Uterus (tissue), 2 donors: ENCODE measurements around the gene TEX11.

ENCODE experiments used
- POLR2A ChIP-seq, 2 donors: fragments of 450-650 bp; IDR thresholded peaks; one replicate each; pipeline ENCODE4 v1.6.1; 2016; ENCODE audit warnings: antibody characterized with exemption in 2 of 2, mild to moderate bottlenecking in 1 of 2, moderate library complexity in 1 of 2
- TF ChIP-seq, protein P1 (sequence below), 4 experiments: fragments of 200-600 bp in 2 of 4; fragments of 450-650 bp in 2 of 4; sonication (generic) in 2 of 4; IDR thresholded peaks; one replicate each; pipeline ENCODE4 v1.5.1; 2016 to 2019; ENCODE audit warnings: antibody characterized with exemption in 4 of 4, mild to moderate bottlenecking in 2 of 4, moderate library complexity in 1 of 4

DNA sequence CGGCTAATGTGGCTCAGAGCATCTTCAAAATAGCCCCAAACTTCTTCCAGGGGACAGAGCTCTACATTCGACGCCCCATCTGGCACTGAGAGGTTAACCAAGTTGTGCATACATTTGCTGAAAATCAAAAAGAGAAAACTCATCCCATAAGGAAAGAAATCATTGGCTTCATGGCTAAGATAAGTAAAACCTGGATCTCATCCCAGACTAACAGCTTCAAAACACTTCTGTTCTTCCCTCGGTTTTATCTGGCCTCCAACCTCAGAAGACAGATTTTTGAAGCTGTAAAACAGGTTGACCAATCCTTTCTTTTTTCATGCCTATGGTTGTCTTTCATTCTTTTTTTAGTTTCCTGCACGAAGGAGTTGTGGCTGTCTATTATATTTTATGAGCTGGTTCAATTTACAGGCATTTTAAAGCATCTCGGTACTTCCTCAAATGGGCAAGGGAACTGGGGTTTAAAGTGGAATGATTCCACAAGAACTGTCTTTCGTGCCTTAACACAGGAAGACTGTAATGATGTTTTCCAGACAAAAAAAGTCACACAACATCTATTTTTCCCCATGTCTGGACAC, 356.3 kb downstream of the TEX11 start:
- TF ChIP-seq, protein P1, sequence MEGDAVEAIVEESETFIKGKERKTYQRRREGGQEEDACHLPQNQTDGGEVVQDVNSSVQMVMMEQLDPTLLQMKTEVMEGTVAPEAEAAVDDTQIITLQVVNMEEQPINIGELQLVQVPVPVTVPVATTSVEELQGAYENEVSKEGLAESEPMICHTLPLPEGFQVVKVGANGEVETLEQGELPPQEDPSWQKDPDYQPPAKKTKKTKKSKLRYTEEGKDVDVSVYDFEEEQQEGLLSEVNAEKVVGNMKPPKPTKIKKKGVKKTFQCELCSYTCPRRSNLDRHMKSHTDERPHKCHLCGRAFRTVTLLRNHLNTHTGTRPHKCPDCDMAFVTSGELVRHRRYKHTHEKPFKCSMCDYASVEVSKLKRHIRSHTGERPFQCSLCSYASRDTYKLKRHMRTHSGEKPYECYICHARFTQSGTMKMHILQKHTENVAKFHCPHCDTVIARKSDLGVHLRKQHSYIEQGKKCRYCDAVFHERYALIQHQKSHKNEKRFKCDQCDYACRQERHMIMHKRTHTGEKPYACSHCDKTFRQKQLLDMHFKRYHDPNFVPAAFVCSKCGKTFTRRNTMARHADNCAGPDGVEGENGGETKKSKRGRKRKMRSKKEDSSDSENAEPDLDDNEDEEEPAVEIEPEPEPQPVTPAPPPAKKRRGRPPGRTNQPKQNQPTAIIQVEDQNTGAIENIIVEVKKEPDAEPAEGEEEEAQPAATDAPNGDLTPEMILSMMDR (IDR thresholded peaks at IDR 0.05): no peak
- no peak for TF ChIP-seq POLR2A (IDR thresholded peaks at IDR 0.05)
